Gastroesophageal sphincter (tissue), 4 donors: ENCODE measurements around the gene CCR9. TPM values are rescaled to one million over a fixed set of nuclear protein-coding genes. Genes with fewer than 3 reads are reported as not detected.

Experiments used
- ATAC-seq: fragments of 150-250 bp; one replicate; pipeline ENCODE4 v1.9.1; 2016; ENCODE audit warnings: mild to moderate bottlenecking, moderate library complexity
- H3K27ac ChIP-seq, 4 donors: fragments of 200-600 bp; sonication (generic) in 3 of 4; 1 replicate in 3 of 4; 2 replicates in 1 of 4; pipeline ENCODE4 v1.5.1; 2016 to 2019
- H3K27me3 ChIP-seq: fragments of 200-600 bp; sonication (generic); one replicate; pipeline ENCODE4 v1.5.1; 2019
- H3K36me3 ChIP-seq, 2 donors: fragments of 200-600 bp; sonication (generic); one replicate each; pipeline ENCODE4 v1.5.1; 2019; ENCODE audit warnings: control low read depth in 1 of 2
- H3K4me1 ChIP-seq, 3 donors: fragments of 200-600 bp; sonication (generic); 1 replicate in 2 of 3; 2 replicates in 1 of 3; pipeline ENCODE4 v1.5.1; 2016 to 2019; ENCODE audit warnings: control low read depth in 2 of 3
- H3K4me3 ChIP-seq, 2 donors: fragments of 200-600 bp; sonication (generic); one replicate each; pipeline ENCODE4 v1.5.1; 2019; ENCODE audit warnings: mild to moderate bottlenecking in 1 of 2, moderate library complexity in 1 of 2
- H3K9me3 ChIP-seq, 3 donors: fragments of 200-600 bp; sonication (generic); one replicate each; pipeline ENCODE4 v1.5.1; 2017 to 2019; ENCODE audit warnings: control low read depth in 2 of 3
- EP300 ChIP-seq: sonication (generic); formaldehyde crosslinking; IDR thresholded peaks from one replicate; pipeline ENCODE4 v1.6.1; 2017; ENCODE audit warnings: antibody characterized with exemption, mild to moderate bottlenecking
- POLR2A ChIP-seq, 2 donors: fragments of 450-650 bp; IDR thresholded peaks; one replicate each; pipeline ENCODE4 v1.6.1; 2017; ENCODE audit warnings: antibody characterized with exemption in 2 of 2, mild to moderate bottlenecking in 2 of 2, moderate library complexity in 1 of 2
- POLR2AphosphoS5 ChIP-seq: sonication (generic); formaldehyde crosslinking; IDR thresholded peaks from one replicate; pipeline ENCODE4 v1.6.1; 2017; ENCODE audit warnings: antibody characterized with exemption
- WGBS, 2 donors: methylation state at CpG; one replicate each; pipeline ENCODE4 v1.1.5; 2018; ENCODE audit warnings: low coverage in 1 of 2; 5-methylcytosine and 5-hydroxymethylcytosine counted together
- total RNA-seq, 4 donors: library from RNA; depleted of rRNA; stranded (reverse); fragments of >200 nt; gene quantifications; one replicate each; pipeline ENCODE4 v1.1.0, GENCODE V29; 2016
- TF ChIP-seq, protein P1 (sequence below), 4 experiments: fragments of 200-600 bp in 2 of 4; fragments of 450-650 bp in 2 of 4; sonication (generic) in 1 of 4; IDR thresholded peaks; one replicate each; pipeline ENCODE4 v1.5.1; 2017 to 2019; ENCODE audit warnings: antibody characterized with exemption in 4 of 4, mild to moderate bottlenecking in 2 of 4, moderate library complexity in 2 of 4

Gene CCR9
- total RNA-seq, 4 donors from 2014 or later, result not detected

GRCh38 chr3:45932112-45932511 lies 45.8 kb downstream of the CCR9 start:
- no peak for ATAC-seq
- no peaks in the 10 kb centered on the region for H3K9me3 ChIP-seq
- no peaks in the 10 kb centered on the region for H3K27me3 ChIP-seq
- peaks cover 0 to 100% of the 10 kb centered on the region in 2 donors for H3K36me3 ChIP-seq
- H3K4me3 ChIP-seq, result no peak overlapping the region
- TF ChIP-seq POLR2AphosphoS5 (no peak), POLR2A (IDR thresholded peaks at IDR 0.05) (no peak), EP300 (no peak)
- TF ChIP-seq, protein P1, sequence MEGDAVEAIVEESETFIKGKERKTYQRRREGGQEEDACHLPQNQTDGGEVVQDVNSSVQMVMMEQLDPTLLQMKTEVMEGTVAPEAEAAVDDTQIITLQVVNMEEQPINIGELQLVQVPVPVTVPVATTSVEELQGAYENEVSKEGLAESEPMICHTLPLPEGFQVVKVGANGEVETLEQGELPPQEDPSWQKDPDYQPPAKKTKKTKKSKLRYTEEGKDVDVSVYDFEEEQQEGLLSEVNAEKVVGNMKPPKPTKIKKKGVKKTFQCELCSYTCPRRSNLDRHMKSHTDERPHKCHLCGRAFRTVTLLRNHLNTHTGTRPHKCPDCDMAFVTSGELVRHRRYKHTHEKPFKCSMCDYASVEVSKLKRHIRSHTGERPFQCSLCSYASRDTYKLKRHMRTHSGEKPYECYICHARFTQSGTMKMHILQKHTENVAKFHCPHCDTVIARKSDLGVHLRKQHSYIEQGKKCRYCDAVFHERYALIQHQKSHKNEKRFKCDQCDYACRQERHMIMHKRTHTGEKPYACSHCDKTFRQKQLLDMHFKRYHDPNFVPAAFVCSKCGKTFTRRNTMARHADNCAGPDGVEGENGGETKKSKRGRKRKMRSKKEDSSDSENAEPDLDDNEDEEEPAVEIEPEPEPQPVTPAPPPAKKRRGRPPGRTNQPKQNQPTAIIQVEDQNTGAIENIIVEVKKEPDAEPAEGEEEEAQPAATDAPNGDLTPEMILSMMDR (IDR thresholded peaks at IDR 0.05), result no peak
- 95% methylated on average over 3 to 4 of the region's 4 CpGs for WGBS, 2 donors
- H3K4me1 ChIP-seq, result no peaks in the 10 kb centered on the region
- no peak overlapping the region for H3K27ac ChIP-seq

DNA sequence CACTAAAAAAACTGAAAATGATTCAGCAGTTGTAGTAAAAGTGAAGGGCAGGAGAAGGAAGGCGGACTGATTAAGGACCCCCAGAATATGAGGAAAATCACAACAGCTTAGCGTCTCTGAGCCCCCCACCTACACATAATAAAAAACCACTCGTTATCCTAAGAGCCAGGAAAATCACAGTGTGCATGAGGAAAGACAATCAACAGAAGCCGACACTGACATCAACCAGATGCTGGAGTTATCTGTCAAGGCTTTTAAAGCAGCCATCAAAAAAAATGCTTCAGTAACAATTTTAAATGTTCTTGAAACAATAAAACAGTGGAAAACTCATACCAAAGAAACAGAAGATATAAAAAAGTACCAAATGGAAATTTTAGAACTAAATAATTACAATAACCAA lies 47.2 kb downstream of the CCR9 start:
- TF ChIP-seq POLR2A (IDR thresholded peaks at IDR 0.05), result no peak
- no peak for ATAC-seq
- H3K36me3 ChIP-seq, result peaks cover 0 to 100% of the 10 kb centered on the region in 2 donors
- no peak overlapping the region for H3K4me3 ChIP-seq
- 56 to 63% methylated on average over 1 to 4 of the region's 4 CpGs for WGBS, 2 donors
- H3K27ac ChIP-seq, result no peak overlapping the region
- peaks cover 0 to under 1% (median 0%) of the 10 kb centered on the region in 3 donors for H3K4me1 ChIP-seq
- H3K9me3 ChIP-seq, result no peaks in the 10 kb centered on the region
- H3K27me3 ChIP-seq, result no peaks in the 10 kb centered on the region

GRCh38 chr3:45936261-45936660 lies 49.9 kb downstream of the CCR9 start:
- Histone ChIP-seq H3K9me3 (no peaks in the 10 kb centered on the region), H3K27ac (no peak overlapping the region), H3K4me3 (no peak overlapping the region), H3K4me1 (peaks cover 0 to 10% (median 0%) of the 10 kb centered on the region in 3 donors), H3K27me3 (no peaks in the 10 kb centered on the region), H3K36me3 (peaks cover 0 to 74% of the 10 kb centered on the region in 2 donors)
- TF ChIP-seq POLR2AphosphoS5 (no peak), POLR2A (IDR thresholded peaks at IDR 0.05) (no peak), EP300 (no peak)
- 67 to 69% methylated on average over 1 to 4 of the region's 9 CpGs for WGBS, 2 donors
- no peak for ATAC-seq

DNA sequence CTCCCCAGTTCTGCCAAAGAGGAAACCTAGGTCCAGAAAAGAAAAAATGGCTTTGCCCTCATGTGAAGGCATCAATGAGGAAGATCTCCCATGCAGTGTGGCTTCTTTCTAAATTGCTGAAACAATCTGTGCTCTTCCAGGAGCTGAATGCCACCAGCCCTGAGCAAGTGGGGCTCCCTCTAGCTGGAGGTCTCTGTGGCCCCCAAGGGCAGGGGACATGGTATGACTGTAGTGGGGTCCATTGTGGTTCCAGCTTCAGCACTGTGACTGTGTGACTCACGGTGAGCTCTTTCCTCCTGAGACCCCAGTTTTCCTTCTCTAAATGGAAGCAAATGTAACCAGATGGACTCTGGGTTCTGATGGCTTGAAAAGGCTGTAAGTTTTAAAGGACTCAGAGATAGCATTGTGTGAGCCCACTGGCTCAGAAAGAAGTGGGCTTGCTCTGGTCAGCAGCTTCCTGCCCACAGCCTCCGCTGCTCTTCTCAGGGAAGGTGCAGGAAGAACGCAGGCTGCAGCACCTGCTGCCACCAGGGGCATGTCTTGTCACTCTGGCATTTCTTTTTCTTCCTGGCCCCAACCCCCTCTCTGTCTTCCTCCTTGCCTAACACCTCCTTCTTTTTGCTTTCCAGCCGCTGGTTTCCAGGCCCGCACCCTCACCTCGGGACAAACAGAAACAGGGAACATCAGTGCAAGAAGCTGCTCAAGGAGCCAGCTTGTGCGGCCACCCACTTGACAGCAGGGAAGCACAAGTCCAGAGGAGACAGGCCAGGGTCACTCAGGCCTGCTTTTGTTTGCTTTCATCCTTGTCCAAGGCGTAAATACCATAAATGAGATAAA lies 51.1 kb downstream of the CCR9 start:
- TF ChIP-seq, protein P1 (IDR thresholded peaks at IDR 0.05), result no peak
- no peak for TF ChIP-seq POLR2A (IDR thresholded peaks at IDR 0.05)
- TF ChIP-seq EP300, result no peak
- no peak for TF ChIP-seq POLR2AphosphoS5
- WGBS, 2 donors, result 70 to 88% methylated on average over 2 to 4 of the region's 8 CpGs
- H3K4me1 ChIP-seq, result peaks cover 0 to 17% (median 0%) of the 10 kb centered on the region in 3 donors
- no peak overlapping the region for H3K4me3 ChIP-seq
- H3K9me3 ChIP-seq, result no peaks in the 10 kb centered on the region
- no peak for ATAC-seq
- H3K27me3 ChIP-seq, result no peaks in the 10 kb centered on the region
- H3K27ac ChIP-seq, result no peak overlapping the region
- peaks cover 0 to 69% of the 10 kb centered on the region in 2 donors for H3K36me3 ChIP-seq

GRCh38 chr3:45938043-45938435 lies 51.7 kb downstream of the CCR9 start:
- no peaks in the 10 kb centered on the region for H3K27me3 ChIP-seq
- 96% methylated on average over 2 of the region's 4 CpGs; no CpG with 5 or more reads in 1 of the 2 donors for WGBS, 2 donors
- H3K4me3 ChIP-seq, result no peak overlapping the region
- no peak for ATAC-seq
- peaks cover 0 to 17% (median 0%) of the 10 kb centered on the region in 3 donors for H3K4me1 ChIP-seq
- TF ChIP-seq, protein P1 (IDR thresholded peaks at IDR 0.05), result no peak
- TF ChIP-seq POLR2A (IDR thresholded peaks at IDR 0.05) (no peak), EP300 (no peak), POLR2AphosphoS5 (no peak)
- no peak overlapping the region for H3K27ac ChIP-seq
- peaks cover 0 to 69% of the 10 kb centered on the region in 2 donors for H3K36me3 ChIP-seq
- no peaks in the 10 kb centered on the region for H3K9me3 ChIP-seq

DNA sequence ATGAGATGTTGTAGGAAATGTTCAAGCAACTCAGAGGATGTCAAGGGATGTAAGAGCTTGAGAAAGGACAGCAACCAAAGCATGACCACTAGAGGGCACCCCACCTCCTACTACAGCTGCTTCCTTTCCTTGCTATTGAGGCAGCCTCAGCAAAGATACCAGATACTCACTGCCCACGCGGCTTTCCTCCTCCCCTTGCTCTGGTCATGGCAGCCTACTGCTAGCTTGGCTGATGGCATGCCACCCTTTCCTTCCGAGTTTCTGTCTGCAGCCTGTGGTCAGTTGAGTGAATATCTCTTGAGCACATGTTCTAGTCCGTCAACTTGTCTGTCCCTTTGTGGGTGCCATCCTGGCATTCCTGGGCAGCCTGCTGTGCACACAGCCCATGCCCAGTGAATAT lies 52.5 kb downstream of the CCR9 start:
- H3K4me3 ChIP-seq, result no peak overlapping the region
- TF ChIP-seq, protein P1 (IDR thresholded peaks at IDR 0.05), result peak; percentile 84 to 92 (median 88)
- TF ChIP-seq EP300, result no peak
- H3K36me3 ChIP-seq, result peaks cover 0 to 69% of the 10 kb centered on the region in 2 donors
- peaks cover 0 to 17% (median 0%) of the 10 kb centered on the region in 3 donors for H3K4me1 ChIP-seq
- ATAC-seq, result peak; percentile 84
- H3K27ac ChIP-seq, result no peak overlapping the region
- no peaks in the 10 kb centered on the region for H3K9me3 ChIP-seq
- H3K27me3 ChIP-seq, result no peaks in the 10 kb centered on the region
- 10 to 16% methylated on average over 3 to 4 of the region's 4 CpGs for WGBS, 2 donors
